DOHH2 (cell line): ENCODE data around the gene TSHZ2.

Source experiments
- CTCF ChIP-seq: fragments of 200-600 bp; sonication (generic); IDR thresholded peaks from one replicate; pipeline ENCODE4 v1.5.1; 2014; ENCODE audit warnings: antibody characterized with exemption, mild to moderate bottlenecking, low read depth, low read length; ENCODE audit not compliant: poor library complexity, severe bottlenecking
- EZH2phosphoT487 ChIP-seq: fragments of 200-600 bp; sonication (generic); IDR thresholded peaks from 2 replicates; pipeline ENCODE4 v1.6.1; 2017; ENCODE audit warnings: borderline replicate concordance, mild to moderate bottlenecking, antibody characterized with exemption, low read length, moderate library complexity, mixed read lengths

- no peak for TF ChIP-seq CTCF
- no peak for TF ChIP-seq EZH2phosphoT487
Measured at GRCh38 chr20:53061192-53062108, 89.3 kb downstream of the TSHZ2 start.
